Endothelial cell of hepatic sinusoid (primary cell): Measurements from ENCODE around the gene NMRK2.
"Not testable (repeated sequence)": the region's sequence is repeated elsewhere in the genome, so short reads cannot be mapped to it uniquely, and the experiment has no call there.

Source experiments
- in situ Hi-C: cut with HindIII; loops from 2 replicates; pipeline ENCODE4 v1.10.0; 2017; ENCODE audit warnings: low sequenced_read_pairs

The NMRK2 gene

GRCh38 chr19:3936506-3937442 lies 3.9 kb downstream of the NMRK2 start:
- in situ Hi-C loops: no loop called here

- in situ Hi-C loops: not testable (repeated sequence)
Measured at GRCh38 chr19:3938300-3938950, 5.6 kb downstream of the NMRK2 start.

- in situ Hi-C loops: no loop called here
Measured at GRCh38 chr19:3942790-3943409, 10.0 kb downstream of the NMRK2 start.

- in situ Hi-C loops: no loop called here
Measured at GRCh38 chr19:3944018-3944721, 11.3 kb downstream of the NMRK2 start.

GRCh38 chr19:3945838-3946237 lies 13.0 kb downstream of the NMRK2 start:
- in situ Hi-C loops: no loop called here

GRCh38 chr19:3947316-3947933 lies 14.6 kb downstream of the NMRK2 start:
- in situ Hi-C loops: not testable (repeated sequence)

GRCh38 chr19:3949294-3949693 lies 16.4 kb downstream of the NMRK2 start:
- in situ Hi-C loops: no loop called here

GRCh38 chr19:3949997-3950859 lies 17.4 kb downstream of the NMRK2 start:
- in situ Hi-C loops: no loop called here

GRCh38 chr19:3950871-3951861 lies 18.3 kb downstream of the NMRK2 start:
- in situ Hi-C loops: no loop called here

GRCh38 chr19:3952755-3953276 lies 19.9 kb downstream of the NMRK2 start:
- in situ Hi-C loops: not testable (repeated sequence)

- in situ Hi-C loops: no loop called here
Measured at GRCh38 chr19:3954107-3954506, 21.2 kb downstream of the NMRK2 start.

GRCh38 chr19:3955276-3955675 lies 22.4 kb downstream of the NMRK2 start:
- in situ Hi-C loops: not testable (repeated sequence)

- in situ Hi-C loops: no loop called here
Measured at GRCh38 chr19:3955688-3956087, 22.8 kb downstream of the NMRK2 start.

GRCh38 chr19:3958836-3959765 lies 26.2 kb downstream of the NMRK2 start:
- in situ Hi-C loops: no loop called here

GRCh38 chr19:3959766-3960131 lies 26.9 kb downstream of the NMRK2 start:
- in situ Hi-C loops: no loop called here

GRCh38 chr19:3961007-3961406 lies 28.1 kb downstream of the NMRK2 start:
- in situ Hi-C loops: no loop called here
